Measurements from ENCODE around the gene PHOX2A.

GRCh38 chr11:72228229-72228843 lies 15.6 kb downstream of the PHOX2A start:
- TF ChIP-seq CTCF (conservative IDR thresholded peaks at IDR 0.05; ENCODE audit: low read depth, low read length): no peak
- no peak for TF ChIP-seq EZH2 (IDR thresholded peaks at IDR 0.05; ENCODE audit: low read length, unreplicated experiment)
- no peak for TF ChIP-seq EZH2phosphoT487 (IDR thresholded peaks at IDR 0.05; ENCODE audit: borderline replicate concordance, low read length)
